SIG-M5 treated with dmso at 0.1 percent for 504 hours (cell line): ENCODE data around the gene RNASEH2B.
A peak's percentile ranks its signal among the peaks of the same experiment; 100 is the strongest.

Source experiments
- DNase-seq: peaks from one replicate; lab custom pipeline; 2025; ENCODE audit not compliant: unreplicated experiment; lab: John Stamatoyannopoulos, UW

Gene RNASEH2B

GRCh38 chr13:50934735-50935435, 25.3 kb downstream of the RNASEH2B start:
- DNase-seq = peak; percentile 46

DNA sequence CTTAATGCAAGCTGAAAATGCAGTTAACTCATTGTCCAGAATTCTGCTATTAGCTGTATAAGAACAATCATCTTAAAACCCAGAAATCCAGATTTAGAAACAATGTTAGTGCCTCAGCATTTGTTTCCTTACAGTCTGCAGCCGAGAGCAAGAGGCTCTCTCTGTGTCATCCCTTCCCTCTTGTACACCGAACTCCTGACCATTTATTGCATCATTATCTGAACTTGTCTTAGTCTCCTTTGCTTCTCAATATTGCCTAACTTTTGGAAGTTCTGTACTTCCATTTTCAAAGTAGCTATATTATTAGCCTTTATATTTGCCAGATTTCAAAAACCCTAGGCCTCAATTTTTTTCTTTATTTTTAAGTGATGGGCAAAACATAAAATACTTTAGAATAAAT, 27.1 kb downstream of the RNASEH2B start:
- peak; percentile 91 for DNase-seq

- DNase-seq = no peak
Observed at GRCh38 chr13:50940509-50940908, 30.9 kb downstream of the RNASEH2B start.

GRCh38 chr13:50941146-50941545, 31.6 kb downstream of the RNASEH2B start:
- DNase-seq = no peak

DNA sequence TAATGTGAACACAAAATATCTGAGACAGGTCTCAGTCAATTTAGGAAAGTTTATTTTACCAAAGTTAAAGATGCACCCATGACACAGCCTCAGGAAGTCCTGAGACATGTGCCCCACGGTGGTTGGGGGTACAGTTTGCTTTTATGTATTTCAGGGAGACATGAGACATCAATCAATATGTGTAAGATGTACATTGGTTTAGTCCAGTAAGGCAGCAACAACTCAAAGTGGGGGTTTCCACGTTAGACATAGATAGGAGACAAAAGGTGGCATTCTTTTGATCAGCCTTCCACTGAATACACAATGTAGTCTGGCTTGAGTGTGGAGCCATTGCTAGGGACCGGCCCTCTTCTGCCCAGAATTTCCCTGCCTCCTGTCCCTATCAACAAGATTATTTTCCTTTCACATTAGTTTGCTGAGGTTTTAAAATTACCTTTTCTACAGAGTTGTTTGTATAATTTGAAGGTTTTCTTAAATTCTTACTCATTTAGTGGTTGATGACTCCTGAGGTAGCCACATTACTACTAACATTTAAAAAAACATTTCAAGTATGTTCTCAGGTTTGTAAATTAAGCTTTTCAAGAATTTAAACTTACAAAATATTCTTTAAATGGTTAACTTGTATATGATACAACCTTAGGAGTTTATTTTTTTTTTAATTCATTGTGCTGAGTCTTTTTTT, 33.2 kb downstream of the RNASEH2B start:
- DNase-seq = no peak

DNA sequence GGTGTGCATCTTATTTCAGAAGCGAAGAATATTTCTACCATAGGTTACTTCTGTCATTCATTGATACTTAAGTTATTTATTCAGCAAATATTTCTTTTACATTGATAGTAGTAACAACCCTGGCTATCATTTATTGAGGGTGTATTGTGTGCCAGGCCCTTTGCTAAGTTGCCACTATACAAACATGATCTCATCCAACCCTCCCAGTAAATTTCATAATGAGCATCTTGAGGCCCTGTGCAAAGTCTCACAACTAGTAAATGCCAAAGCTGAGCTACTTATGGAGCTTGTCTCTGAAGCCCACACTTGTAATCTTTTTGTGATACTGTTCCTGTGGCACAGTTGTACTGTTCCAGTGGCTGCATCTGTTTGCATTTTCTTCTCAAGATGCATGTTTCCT, 36.1 kb downstream of the RNASEH2B start:
- no peak for DNase-seq

GRCh38 chr13:50948601-50949000, 39.0 kb downstream of the RNASEH2B start:
- no peak for DNase-seq

GRCh38 chr13:50950849-50951248, 41.3 kb downstream of the RNASEH2B start:
- no peak for DNase-seq

GRCh38 chr13:50951366-50951765, 41.8 kb downstream of the RNASEH2B start:
- DNase-seq = no peak

DNA sequence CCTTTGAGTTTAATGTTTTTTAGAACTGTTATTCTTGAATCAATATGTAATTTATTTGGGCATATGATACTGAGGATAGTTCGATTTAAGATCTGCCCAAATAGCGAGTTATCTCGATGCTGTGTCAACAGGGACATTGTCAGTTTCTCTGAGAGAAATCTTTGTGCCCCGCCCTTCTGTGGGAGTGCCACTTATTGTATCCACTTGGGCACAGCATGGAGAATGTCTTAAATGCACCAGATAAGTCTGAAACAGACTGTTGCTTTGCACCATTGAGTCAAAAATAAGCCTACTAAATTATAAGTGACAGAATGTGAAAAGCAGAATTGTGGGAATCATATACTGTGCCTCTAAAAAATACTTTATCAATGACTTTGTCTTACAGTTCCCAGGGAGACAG, 45.6 kb downstream of the RNASEH2B start:
- no peak for DNase-seq

DNA sequence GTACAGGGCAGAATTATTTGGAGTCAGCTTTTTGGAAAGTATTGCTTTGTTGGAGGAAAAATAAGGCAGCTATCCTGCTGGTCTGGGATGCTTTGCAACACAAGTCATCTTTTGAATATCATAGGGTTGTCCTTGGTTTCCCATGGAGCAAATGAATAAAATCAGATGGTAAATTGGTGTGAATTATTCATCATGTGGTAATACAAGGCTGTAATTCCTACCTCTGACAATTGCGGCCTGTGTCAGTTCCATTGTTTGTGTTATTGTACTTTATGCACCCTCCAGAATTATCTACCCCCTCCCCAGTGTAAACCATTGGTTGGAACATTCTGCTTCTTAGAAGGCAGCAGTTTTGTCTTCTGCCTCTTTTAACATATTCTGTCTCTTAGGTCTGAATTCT, 46.2 kb downstream of the RNASEH2B start:
- DNase-seq = no peak

DNA sequence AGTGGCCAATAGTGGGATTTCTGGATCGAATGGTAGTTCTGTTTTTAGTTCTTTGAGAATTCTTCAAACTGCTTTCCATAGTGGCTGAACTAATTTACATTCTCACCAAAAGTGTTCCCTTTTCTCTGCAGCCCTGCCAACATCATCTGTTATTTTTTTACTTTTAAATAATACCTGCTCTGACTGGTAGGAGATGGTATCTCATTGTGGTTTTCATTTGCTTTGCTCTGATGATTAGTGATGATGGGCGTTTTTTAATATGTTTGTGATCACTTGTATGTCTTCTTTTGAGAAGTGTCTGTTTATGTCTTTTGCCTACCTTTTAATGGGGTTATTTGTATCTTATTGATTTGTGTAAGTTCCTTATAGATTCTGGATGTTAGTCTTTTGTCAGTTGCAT, 48.0 kb downstream of the RNASEH2B start:
- DNase-seq = no peak

DNA sequence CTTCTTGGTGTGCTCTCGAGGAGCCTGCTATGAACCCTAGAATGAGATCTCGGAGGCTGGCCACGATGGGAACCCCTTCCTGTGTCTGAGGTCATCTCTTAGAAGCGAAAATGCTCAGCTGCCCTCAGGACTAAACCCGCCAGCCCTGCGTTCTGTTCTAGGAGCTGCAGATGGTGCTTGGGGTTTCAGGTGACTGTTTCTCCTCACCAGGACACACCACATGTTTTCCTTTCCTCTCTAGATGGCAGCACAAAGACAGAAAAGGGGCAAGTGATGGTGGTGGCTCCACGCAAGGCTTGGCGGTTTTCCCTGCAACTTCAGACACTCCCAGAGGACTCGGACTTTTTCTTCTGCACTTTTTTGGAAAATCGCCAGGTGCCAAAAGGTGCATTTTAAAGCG, 60.1 kb downstream of the RNASEH2B start:
- no peak for DNase-seq

- DNase-seq = peak; percentile 46
Observed at GRCh38 chr13:50970956-50971355, 61.4 kb downstream of the RNASEH2B start.

GRCh38 chr13:50974268-50974667, 64.7 kb downstream of the RNASEH2B start:
- DNase-seq = no peak

- DNase-seq = peak; percentile 56
Observed at GRCh38 chr13:50979187-50979586, 69.6 kb downstream of the RNASEH2B start.

GRCh38 chr13:50981686-50982085, 72.1 kb downstream of the RNASEH2B start:
- DNase-seq = no peak

DNA sequence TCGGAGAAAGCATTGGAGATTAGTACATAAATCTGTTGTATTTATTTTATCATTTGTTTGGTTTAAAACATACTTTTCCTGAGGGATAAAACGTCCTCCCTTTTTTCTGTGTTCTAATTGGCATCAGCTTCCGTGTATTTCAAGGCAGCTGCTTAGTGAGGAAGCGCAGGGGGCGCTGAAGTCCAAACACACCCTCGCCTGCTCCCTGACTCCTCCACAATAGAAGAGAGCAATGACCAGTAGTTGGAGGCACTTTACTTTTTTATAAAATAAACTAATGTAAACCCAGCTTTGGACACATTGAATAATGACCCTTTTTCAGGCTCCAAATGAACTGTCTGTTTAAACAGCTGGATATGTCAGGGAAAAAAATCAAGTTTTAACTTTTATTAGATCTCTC, 79.9 kb downstream of the RNASEH2B start:
- no peak for DNase-seq

DNA sequence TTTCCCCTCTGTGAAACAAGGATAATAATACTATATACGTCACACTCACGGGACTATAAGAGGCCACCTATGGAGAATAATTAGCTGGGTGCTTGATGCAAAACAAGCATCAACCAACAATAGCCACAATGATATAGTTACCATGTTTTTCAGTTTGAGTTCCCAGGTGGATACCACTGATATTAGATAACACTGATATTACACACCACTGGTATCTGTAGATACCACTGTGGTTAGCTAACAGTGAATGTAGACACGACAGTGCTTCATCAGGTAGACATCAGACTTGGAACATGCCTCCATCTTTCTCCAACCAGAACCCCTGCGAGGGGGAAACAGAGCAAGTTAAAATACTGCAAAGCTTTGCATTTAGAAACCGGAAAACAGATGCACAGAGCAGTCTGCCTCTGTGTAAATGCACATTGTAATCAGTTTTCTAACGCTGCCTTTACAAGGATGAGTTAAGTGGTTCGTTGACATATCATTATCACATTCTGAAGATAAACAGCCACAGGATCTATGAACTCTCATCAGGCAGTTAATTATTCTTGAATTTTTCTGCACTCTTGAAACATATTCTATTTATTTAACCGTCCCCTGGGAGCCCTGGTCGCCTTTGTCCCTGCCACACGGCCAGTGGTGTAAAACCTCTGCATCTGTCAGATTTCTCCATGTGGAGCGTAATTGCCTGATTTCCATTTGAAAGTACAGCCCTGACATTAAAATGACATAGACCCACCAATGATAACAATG, 80.7 kb downstream of the RNASEH2B start:
- DNase-seq = no peak

DNA sequence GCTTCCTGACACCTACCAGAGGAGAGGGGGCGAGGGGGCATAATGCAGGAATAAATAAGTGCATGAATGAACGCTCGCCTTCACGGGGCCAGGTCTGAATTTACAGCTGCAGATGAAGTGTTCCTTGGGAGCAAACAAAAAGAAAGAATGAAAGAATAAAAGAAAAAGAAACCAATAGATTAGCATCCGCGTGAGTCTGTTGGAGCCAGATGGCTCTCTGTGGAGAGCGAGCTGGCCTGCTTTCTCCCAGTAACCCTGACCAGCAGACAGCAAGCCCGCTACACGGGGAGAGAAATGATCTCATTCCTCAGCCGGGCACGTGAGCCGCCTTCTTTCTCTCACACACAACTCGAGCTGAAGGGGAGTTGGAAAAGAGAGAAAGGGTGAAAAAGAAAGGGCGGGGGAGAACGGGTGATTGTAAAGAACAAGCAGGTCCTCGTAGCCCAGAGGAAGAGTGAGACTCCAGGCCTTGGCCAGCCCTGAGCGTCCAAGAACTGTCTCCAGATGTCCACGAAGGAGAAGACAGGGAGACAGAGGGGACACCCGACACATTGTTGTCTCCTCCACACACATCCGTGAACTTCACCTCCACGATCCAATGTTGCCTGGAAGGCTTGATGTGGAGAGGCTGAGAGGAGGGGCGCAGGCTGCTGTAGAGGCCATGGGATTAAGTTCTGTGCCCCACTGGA, 81.4 kb downstream of the RNASEH2B start:
- DNase-seq = no peak
